GM19397 (cell line): ENCODE measurements around the gene AGPAT2.

Source experiments
- ATAC-seq: cut with Tn5 transposase; IDR thresholded peaks from one replicate; pipeline ENCODE4 v1.9.1; 2021; ENCODE audit warnings: mild to moderate bottlenecking, moderate library complexity; ENCODE audit not compliant: unreplicated experiment

Gene AGPAT2

GRCh38 chr9:136629001-136629878 lies 58.0 kb downstream of the AGPAT2 start:
- ATAC-seq, result no peak

- no peak for ATAC-seq
These were observed 59.0 kb downstream of the AGPAT2 start for GRCh38 chr9:136628268-136628667.

GRCh38 chr9:136627703-136628102 lies 59.6 kb downstream of the AGPAT2 start:
- no peak for ATAC-seq

- ATAC-seq, result no peak
These were observed 60.3 kb downstream of the AGPAT2 start for GRCh38 chr9:136626740-136627642.

GRCh38 chr9:136626066-136626725 lies 61.1 kb downstream of the AGPAT2 start:
- no peak for ATAC-seq

- no peak for ATAC-seq
These were observed 61.9 kb downstream of the AGPAT2 start for GRCh38 chr9:136625101-136626065.

GRCh38 chr9:136624184-136624951 lies 62.9 kb downstream of the AGPAT2 start:
- no peak for ATAC-seq

GRCh38 chr9:136623842-136624183 lies 63.4 kb downstream of the AGPAT2 start:
- no peak for ATAC-seq
